HG03097 (cell line): Measurements from ENCODE around the gene RIPPLY1.

Experiments
- ATAC-seq: cut with Tn5 transposase; IDR thresholded peaks from one replicate; pipeline ENCODE4 v1.9.1; 2021; ENCODE audit not compliant: unreplicated experiment, low FRiP score

The RIPPLY1 gene

DNA sequence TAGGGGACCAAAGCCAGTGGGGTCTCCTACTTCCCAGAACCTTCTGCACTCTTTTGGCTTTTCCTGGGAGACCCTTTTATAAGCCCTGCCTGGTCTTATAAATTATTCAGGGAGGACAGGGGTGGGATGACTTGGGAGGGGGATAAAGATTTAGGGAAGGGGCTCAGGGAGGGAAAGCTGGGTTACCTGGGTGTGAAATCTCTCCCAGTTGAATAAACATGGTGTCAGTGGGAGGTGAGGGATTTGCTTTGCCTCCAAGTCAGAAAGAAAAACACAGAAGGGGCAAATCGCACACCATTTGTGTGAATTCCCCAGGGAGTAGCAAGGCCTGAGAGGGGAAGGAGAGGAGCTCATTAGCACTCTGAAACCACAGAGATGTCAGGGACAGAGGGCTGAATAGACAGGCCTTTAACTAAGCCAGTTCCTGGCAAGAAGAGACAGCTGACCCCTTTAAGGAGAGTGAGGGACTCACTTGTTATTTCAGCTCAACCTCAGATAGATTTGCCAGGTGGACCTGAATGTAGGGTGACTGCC lies at the start of gene RIPPLY1:
Gene RIPPLY1, minus strand, starts transcription at position 51 of the 534 bp plus-strand sequence. CDS start 54 bp downstream, outside the sequence.
- ATAC-seq = no peak

DNA sequence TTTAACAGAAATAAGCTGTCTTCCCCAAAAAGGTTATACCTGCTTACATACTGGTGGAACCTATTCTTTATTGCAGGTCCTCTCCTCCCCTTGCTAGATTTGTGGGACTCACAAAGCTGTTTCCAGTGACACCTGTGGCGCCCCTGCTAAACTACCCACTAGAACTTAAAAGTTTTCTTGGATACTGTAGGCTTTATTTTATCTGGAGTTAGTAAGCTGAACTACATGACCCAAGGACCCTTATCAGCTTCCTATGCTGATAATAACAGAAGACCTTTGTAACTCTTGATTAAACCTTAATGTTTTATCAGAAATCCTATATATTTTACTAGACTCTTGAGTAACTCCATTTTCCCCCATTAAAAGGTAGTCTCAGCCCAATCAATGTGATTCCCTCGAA lies 49.4 kb upstream of the RIPPLY1 start:
- no peak for ATAC-seq

DNA sequence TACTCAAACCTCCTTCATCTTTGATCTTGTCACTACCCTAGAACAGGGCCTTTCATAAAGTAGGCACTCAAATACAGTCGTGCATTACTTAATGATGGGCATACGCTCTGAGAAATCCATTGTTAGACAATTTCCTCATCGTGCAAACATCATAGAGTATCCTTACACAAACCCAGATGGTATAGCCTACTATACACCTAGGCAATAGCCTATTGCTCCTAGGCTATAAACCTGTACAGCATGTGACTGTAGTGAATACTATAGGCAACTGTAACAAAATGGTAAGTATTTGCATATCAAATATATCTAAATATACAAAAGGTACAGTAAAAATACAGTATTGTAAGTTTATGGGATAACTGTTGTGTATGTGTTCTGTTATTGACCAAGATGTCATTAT lies 48.9 kb upstream of the RIPPLY1 start:
- ATAC-seq = no peak

- ATAC-seq = no peak
These were observed 48.1 kb upstream of the RIPPLY1 start for GRCh38 chrX:106951230-106951629.

DNA sequence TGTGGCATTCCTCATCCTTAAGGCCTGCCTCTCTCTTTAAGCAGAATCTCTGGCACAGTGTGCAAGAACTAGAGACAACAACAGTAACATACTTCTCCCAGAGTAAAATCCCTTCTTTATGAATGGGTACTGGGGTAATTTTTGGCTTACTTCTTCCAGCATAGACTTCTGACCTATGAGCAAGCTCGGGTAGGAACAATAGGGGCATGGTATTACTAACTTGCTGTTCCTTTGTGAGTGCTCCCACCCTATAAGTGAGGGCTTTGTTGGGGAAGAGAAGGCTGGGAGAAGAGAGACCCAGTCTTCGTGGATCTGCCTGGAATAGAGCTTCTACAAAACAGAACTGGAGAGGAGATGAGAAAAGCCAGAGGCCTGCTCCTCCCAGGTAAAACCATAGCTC lies 47.2 kb upstream of the RIPPLY1 start:
- no peak for ATAC-seq

DNA sequence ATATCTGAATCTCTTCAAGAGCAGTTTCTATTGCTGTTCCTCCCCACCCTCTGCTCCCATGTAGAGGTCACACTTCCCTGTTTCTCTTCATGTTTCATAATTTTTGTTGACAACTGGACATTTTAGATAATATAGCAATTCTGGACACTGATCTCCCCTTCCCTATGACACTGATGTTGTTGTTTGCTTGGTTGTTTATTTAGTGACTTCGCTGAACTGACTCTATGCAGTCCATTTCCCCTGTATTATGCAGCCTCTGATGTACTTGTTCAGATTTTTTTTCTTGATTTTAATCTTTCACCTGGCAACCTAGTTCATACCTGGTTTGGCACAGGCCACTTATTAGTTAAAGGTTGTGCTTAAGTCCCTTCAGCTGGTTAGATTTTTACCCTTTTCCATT lies 46.2 kb upstream of the RIPPLY1 start:
- no peak for ATAC-seq

DNA sequence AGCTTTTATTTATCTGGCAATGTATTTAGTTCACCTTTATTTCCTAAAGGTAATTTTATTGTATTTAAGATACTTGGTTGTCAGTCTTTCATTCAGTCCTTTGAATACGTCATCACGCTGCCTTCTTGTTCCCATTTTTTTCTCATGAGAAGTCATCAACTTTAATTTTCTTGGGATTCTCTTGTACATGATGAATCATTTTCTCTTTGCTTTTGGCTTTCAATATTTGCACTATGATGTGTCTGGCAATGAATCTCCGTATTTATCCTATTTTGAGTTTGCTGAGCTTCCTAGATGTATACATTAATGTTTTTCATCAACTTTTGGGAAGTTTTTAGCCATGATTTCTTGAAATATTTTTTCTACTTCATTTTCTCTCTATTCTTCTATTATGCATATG lies 45.5 kb upstream of the RIPPLY1 start:
- no peak for ATAC-seq

GRCh38 chrX:106946464-106946863 lies 43.3 kb upstream of the RIPPLY1 start:
- no peak for ATAC-seq

GRCh38 chrX:106940068-106940467 lies 36.9 kb upstream of the RIPPLY1 start:
- ATAC-seq = no peak

DNA sequence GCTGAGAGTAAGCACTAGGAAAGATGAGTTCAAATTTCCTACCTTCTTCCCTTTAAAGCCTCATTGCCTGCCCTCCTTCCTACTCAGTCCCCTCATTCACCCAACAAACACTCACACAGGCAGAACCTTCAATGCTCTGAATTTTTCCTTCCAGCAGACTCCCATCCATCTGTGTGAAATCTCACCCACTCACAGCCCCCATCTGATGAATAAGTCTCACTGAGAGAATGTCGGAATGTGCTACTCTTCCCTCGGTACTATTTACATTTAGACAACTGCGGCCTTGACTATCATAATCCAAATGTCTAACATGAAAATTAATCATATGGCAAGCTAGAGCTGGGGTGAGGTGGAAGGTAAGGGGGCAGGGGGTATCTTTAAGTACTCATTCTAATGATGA lies 36.4 kb upstream of the RIPPLY1 start:
- no peak for ATAC-seq

- no peak for ATAC-seq
These were observed 33.1 kb upstream of the RIPPLY1 start for GRCh38 chrX:106936246-106936645.

DNA sequence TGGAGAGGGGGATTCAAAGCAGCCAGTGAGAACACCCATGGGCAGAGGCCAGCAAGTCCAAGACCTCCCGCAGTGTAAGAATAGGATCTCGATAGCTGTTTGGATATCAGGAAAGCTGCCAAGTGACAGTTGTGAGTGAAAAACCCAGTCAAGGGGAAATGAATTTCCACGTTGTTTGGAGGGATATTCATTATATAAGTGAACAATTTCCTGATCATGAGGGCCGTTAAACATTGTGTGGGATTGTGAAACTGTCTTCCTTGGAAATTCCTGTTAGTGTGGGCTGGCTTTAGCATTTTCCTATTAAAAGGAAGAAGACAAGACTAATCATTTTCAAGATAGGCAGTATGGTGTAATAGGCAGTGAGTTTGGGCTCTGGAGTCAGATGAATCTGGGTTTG lies 32.0 kb upstream of the RIPPLY1 start:
- ATAC-seq = no peak

DNA sequence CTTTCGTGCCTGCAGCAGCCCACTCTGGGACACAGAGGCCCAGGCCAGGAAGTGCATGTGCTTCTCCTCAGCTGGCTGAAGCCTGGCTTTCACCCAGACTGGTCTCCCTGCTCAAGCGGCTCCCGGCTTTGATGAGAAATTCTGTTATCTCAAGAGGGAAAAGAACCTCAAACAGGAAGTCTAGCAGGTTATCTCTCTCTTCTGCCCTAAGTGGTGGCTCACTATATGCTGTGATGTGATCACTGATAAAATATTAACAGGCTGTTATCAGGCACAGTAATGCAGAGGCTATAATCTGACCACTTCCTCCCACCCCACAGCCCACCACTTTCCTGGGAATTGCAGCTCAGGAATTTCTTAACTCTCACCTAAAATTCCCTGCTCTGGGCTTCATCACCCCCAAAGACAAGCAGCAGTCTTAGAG lies 30.4 kb upstream of the RIPPLY1 start:
- no peak for ATAC-seq

DNA sequence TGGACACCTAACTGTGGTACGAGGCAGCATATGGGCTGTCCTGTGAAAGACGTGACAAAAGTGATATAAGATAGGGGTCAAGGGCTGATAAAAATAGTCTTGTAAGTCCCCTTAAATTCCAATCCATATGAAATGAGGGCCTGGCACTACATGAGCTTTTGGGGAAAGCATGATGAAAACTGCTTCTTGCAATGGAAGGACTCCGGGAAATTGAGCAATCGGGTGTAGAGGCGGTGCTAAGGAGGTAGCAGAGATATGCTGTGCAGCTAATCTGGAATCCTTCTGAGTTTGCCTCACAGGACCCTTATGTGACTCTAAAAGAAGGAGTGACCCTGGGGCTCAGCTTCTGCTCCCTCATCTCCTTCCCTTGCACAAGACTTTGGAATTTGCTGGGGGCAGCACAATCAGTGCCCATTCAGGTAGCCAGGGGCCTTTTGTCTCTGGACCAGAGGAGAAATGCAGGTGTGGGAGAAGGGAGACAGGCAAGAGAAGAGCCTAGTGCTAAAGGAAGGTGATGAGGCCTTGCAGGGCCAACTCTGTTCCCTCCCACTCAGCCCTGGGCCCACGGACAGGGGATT lies 29.9 kb upstream of the RIPPLY1 start:
- ATAC-seq = no peak

GRCh38 chrX:106932492-106932923 lies 29.4 kb upstream of the RIPPLY1 start:
- ATAC-seq = no peak

- no peak for ATAC-seq
These were observed 28.8 kb upstream of the RIPPLY1 start for GRCh38 chrX:106931831-106932491.

DNA sequence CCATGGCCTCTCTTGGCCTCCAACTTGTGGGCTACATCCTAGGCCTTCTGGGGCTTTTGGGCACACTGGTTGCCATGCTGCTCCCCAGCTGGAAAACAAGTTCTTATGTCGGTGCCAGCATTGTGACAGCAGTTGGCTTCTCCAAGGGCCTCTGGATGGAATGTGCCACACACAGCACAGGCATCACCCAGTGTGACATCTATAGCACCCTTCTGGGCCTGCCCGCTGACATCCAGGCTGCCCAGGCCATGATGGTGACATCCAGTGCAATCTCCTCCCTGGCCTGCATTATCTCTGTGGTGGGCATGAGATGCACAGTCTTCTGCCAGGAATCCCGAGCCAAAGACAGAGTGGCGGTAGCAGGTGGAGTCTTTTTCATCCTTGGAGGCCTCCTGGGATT lies 25.1 kb upstream of the RIPPLY1 start:
- no peak for ATAC-seq

DNA sequence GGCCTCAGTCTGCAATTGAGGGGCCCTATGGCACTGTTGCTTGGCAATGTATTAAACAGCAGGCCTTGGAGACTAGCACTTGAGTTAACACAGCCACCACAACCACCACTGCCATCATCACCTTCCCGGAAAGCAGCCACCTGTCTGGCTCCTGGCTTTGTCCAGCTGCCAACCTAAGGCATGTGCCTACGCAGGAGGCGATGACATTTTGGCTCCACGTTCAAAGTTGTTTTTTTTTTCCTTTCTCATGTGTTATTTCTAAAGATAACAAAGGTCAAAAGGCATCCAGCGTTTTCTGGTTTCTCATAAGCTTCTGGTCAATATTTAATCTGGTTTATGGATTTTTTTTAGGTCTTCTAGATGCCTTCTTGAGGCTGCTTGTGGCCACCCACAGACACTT lies 24.6 kb upstream of the RIPPLY1 start:
- ATAC-seq = no peak

- no peak for ATAC-seq
These were observed 23.9 kb upstream of the RIPPLY1 start for GRCh38 chrX:106927023-106927422.

DNA sequence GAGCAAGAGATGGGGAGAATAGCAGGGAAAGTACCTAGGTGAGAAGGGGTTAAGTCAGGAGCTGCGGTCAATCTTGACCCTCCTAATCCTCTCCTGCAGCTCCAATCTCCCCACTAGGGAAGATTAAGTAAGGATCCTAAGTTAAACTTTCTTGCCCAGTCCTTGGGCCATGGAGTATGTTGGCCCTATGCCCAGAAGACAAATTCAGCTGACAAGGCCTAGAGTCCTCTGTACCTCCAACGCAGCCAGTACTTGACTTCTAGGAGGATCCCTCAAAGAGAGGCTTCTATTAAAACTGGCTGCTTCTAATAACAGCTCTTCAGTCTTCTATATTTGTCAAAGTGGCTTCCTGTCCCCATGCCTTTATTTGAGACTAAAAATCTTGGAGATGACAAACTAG lies 18.5 kb upstream of the RIPPLY1 start:
- ATAC-seq = no peak

GRCh38 chrX:106919932-106920452 lies 16.9 kb upstream of the RIPPLY1 start, which contains the start of gene CLDN2:
CLDN2 (plus strand) TSS chrX:106920402; CDS start chrX:106928229, 7,827 bp downstream.
- ATAC-seq = no peak
